HG03442 (cell line): ENCODE measurements around the gene PDE1C.

ENCODE experiments used
- ATAC-seq: cut with Tn5 transposase; IDR thresholded peaks from one replicate; pipeline ENCODE4 v1.9.1; 2021; ENCODE audit warnings: mild to moderate bottlenecking, moderate library complexity; ENCODE audit not compliant: unreplicated experiment

Gene PDE1C

GRCh38 chr7:31788883-31789680 is 281.1 kb downstream of the PDE1C start:
- no peak for ATAC-seq

- no peak for ATAC-seq
Observed at GRCh38 chr7:31788445-31788844, 281.8 kb downstream of the PDE1C start.

GRCh38 chr7:31786326-31786725 is 283.9 kb downstream of the PDE1C start:
- no peak for ATAC-seq

GRCh38 chr7:31785101-31785500 is 285.1 kb downstream of the PDE1C start:
- ATAC-seq: no peak

- ATAC-seq: no peak
Observed at GRCh38 chr7:31783221-31783620, 287.0 kb downstream of the PDE1C start.

GRCh38 chr7:31782411-31782991 is 287.7 kb downstream of the PDE1C start:
- peak; percentile 90 for ATAC-seq

- no peak for ATAC-seq
Observed at GRCh38 chr7:31778296-31778695, 291.9 kb downstream of the PDE1C start.

- ATAC-seq: no peak
Observed at GRCh38 chr7:31776616-31777015, 293.6 kb downstream of the PDE1C start.

GRCh38 chr7:31775556-31775955 is 294.7 kb downstream of the PDE1C start:
- ATAC-seq: no peak

- no peak for ATAC-seq
Observed at GRCh38 chr7:31772211-31772610, 298.0 kb downstream of the PDE1C start.

- no peak for ATAC-seq
Observed at GRCh38 chr7:31767686-31768358, 302.4 kb downstream of the PDE1C start.

GRCh38 chr7:31764462-31764861 is 305.7 kb downstream of the PDE1C start:
- ATAC-seq: no peak

- no peak for ATAC-seq
Observed at GRCh38 chr7:31763548-31763947, 306.7 kb downstream of the PDE1C start.

GRCh38 chr7:31761646-31762045 is 308.6 kb downstream of the PDE1C start:
- ATAC-seq: no peak

GRCh38 chr7:31758755-31759154 is 311.5 kb downstream of the PDE1C start:
- no peak for ATAC-seq

- ATAC-seq: no peak
Observed at GRCh38 chr7:31751726-31752125, 318.5 kb downstream of the PDE1C start.

GRCh38 chr7:31748084-31748483 is 322.1 kb downstream of the PDE1C start:
- no peak for ATAC-seq

- no peak for ATAC-seq
Observed at GRCh38 chr7:31747553-31747952, 322.7 kb downstream of the PDE1C start.

GRCh38 chr7:31744294-31744874 is 325.8 kb downstream of the PDE1C start:
- ATAC-seq: peak; percentile 79

- no peak for ATAC-seq
Observed at GRCh38 chr7:31741852-31742251, 328.4 kb downstream of the PDE1C start.
